ENCODE results near the gene NAP1L3. TPM values are rescaled to one million over a fixed set of nuclear protein-coding genes. Genes with fewer than 3 reads are reported as not detected.

Gene NAP1L3
- total RNA-seq, 4 donors from 2014 or later = 3.5 to 27.9 (median 7.8) TPM

GRCh38 chrX:93660575-93660974 is 12.8 kb downstream of the NAP1L3 start:
- no peaks in the 10 kb centered on the region for H3K36me3 ChIP-seq
- no peak overlapping the region for H3K27ac ChIP-seq
- no peak for TF ChIP-seq CTCF (IDR thresholded peaks at IDR 0.05)
- TF ChIP-seq POLR2A (IDR thresholded peaks at IDR 0.05) = no peak
- DNase-seq = no peak
- H3K4me1 ChIP-seq = no peaks in the 10 kb centered on the region
- H3K4me3 ChIP-seq = no peak overlapping the region
- intact Hi-C loops (cut with DNase I; ENCODE audit: low total_unique reads) = no loop called here
- no peaks in the 10 kb centered on the region for H3K27me3 ChIP-seq
- no peaks in the 10 kb centered on the region for H3K9me3 ChIP-seq

- no peaks in the 10 kb centered on the region for H3K36me3 ChIP-seq
- peaks cover 0 to 4% of the 10 kb centered on the region in 2 donors for H3K27me3 ChIP-seq
- no peak for DNase-seq
- no peak overlapping the region for H3K27ac ChIP-seq
- H3K9me3 ChIP-seq = no peaks in the 10 kb centered on the region
- no peaks in the 10 kb centered on the region for H3K4me1 ChIP-seq
- no peak overlapping the region for H3K4me3 ChIP-seq
- intact Hi-C loops (cut with DNase I; ENCODE audit: low total_unique reads) = no loop called here
- TF ChIP-seq POLR2A (IDR thresholded peaks at IDR 0.05) (no peak), CTCF (IDR thresholded peaks at IDR 0.05) (no peak)
These were observed 24.0 kb downstream of the NAP1L3 start for GRCh38 chrX:93649381-93649780.

DNA sequence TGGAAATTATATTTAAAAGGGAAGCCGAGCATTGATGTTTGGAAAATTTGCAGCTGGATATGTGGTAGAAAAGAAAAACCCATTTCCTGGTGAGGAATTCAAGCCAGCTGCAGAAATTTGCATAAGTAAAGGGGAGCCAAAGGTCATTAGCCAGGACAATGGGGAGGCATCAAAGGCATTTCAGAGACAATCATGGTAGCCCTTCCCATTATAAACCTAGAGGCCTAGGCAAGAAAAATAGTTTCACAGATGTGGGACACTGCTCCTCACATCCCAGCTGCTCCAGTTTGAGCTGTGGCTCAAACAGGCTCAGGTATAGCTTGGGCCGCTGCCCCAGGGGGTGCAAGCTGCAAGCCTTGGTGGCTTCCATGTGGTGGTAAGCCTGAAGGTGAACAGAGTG is 35.8 kb downstream of the NAP1L3 start:
- Histone ChIP-seq H3K4me1 (no peaks in the 10 kb centered on the region), H3K4me3 (no peak overlapping the region), H3K27ac (no peak overlapping the region), H3K36me3 (no peaks in the 10 kb centered on the region), H3K27me3 (no peaks in the 10 kb centered on the region), H3K9me3 (no peaks in the 10 kb centered on the region)
- DNase-seq = no peak
- intact Hi-C loops (cut with DNase I; ENCODE audit: low total_unique reads) = no loop called here
- no peak for TF ChIP-seq CTCF (IDR thresholded peaks at IDR 0.05)
- no peak for TF ChIP-seq POLR2A (IDR thresholded peaks at IDR 0.05)

Other genes starting within 250 kb of the NAP1L3 start
- under 1 TPM in 2 of 4 donors, not detected in 2; 0.30 to 0.97 TPM for gene FAM133A, start 628 bp upstream of the NAP1L3 start, total RNA-seq

Data from uterus (tissue), 4 donors.